ENCODE results near the gene CNTNAP2. TPM values are rescaled to one million over a fixed set of nuclear protein-coding genes. Genes with fewer than 3 reads are reported as not detected.

Gene CNTNAP2
- total RNA-seq, 2 experiments from 2014 or later = 0.28 TPM; not detected in 1

- BruUV-seq (replicated peaks) = no TSS peak
- no peak for DNase-seq (ENCODE audit: low spot score)
- H3K4me2 ChIP-seq (ENCODE audit: low read length) = no peak overlapping the region
- no peaks in the 10 kb centered on the region for H3K79me2 ChIP-seq (ENCODE audit: insufficient read depth, low read depth, low read length)
- no peaks in the 10 kb centered on the region for H3K36me3 ChIP-seq (ENCODE audit: insufficient read depth, low read length)
- CTCF ChIA-PET (ENCODE audit: unreplicated experiment) = no interaction called here
- no peaks in the 10 kb centered on the region for H4K20me1 ChIP-seq (ENCODE audit: insufficient read depth, low read length)
- no peaks in the 10 kb centered on the region for H3K9me2 ChIP-seq (ENCODE audit: insufficient read depth, low read length)
- H3K4me3 ChIP-seq (ENCODE audit: low read depth, low read length, poor library complexity, severe bottlenecking) = no peak overlapping the region
- TF ChIP-seq EZH2phosphoT487 (IDR thresholded peaks at IDR 0.05; ENCODE audit: borderline replicate concordance, low read depth, low read length) (no peak), CTCF (conservative IDR thresholded peaks at IDR 0.05; ENCODE audit: low read length) (no peak)
- intact Hi-C loops (cut with micrococcal nuclease; ENCODE audit: unreplicated experiment) = no loop called here
- no peak overlapping the region for H2AFZ ChIP-seq (ENCODE audit: low read length)
- H3K4me1 ChIP-seq (ENCODE audit: insufficient read depth, low read length, poor library complexity, severe bottlenecking) = no peaks in the 10 kb centered on the region
- no peaks in the 10 kb centered on the region for H3K9me3 ChIP-seq (ENCODE audit: low read length)
- POLR2A ChIA-PET = interaction anchor here (0.7 kb wide), 1 partner anchor 48 kb away, joined by 3 read pairs; no protein-coding TSS in a partner anchor
- no peak overlapping the region for H3K27ac ChIP-seq (ENCODE audit: low read depth, low read length, poor library complexity, severe bottlenecking)
Observed at GRCh38 chr7:147803151-147803550, 1686.5 kb downstream of the CNTNAP2 start.

- intact Hi-C loops (cut with micrococcal nuclease; ENCODE audit: unreplicated experiment) = no loop called here
- CTCF ChIA-PET (ENCODE audit: unreplicated experiment) = no interaction called here
- no peaks in the 10 kb centered on the region for H3K4me1 ChIP-seq (ENCODE audit: insufficient read depth, low read length, poor library complexity, severe bottlenecking)
Observed at GRCh38 chr7:147803606-147804005, 1687.0 kb downstream of the CNTNAP2 start.

More at GRCh38 chr7:147803606-147804005, 1687.0 kb downstream of the CNTNAP2 start:
- no peak overlapping the region for H3K4me2 ChIP-seq (ENCODE audit: low read length)
- TF ChIP-seq CTCF (conservative IDR thresholded peaks at IDR 0.05; ENCODE audit: low read length) (no peak), EZH2phosphoT487 (IDR thresholded peaks at IDR 0.05; ENCODE audit: borderline replicate concordance, low read depth, low read length) (no peak)
- no peak overlapping the region for H2AFZ ChIP-seq (ENCODE audit: low read length)
- POLR2A ChIA-PET = interaction anchor here (0.7 kb wide), 1 partner anchor 48 kb away, joined by 3 read pairs; no protein-coding TSS in a partner anchor
- H3K9me3 ChIP-seq (ENCODE audit: low read length) = no peaks in the 10 kb centered on the region
- no peaks in the 10 kb centered on the region for H4K20me1 ChIP-seq (ENCODE audit: insufficient read depth, low read length)
- H3K27ac ChIP-seq (ENCODE audit: low read depth, low read length, poor library complexity, severe bottlenecking) = no peak overlapping the region
- DNase-seq (ENCODE audit: low spot score) = no peak
- no TSS peak for BruUV-seq (replicated peaks)
- no peaks in the 10 kb centered on the region for H3K79me2 ChIP-seq (ENCODE audit: insufficient read depth, low read depth, low read length)
- no peaks in the 10 kb centered on the region for H3K36me3 ChIP-seq (ENCODE audit: insufficient read depth, low read length)
- H3K4me3 ChIP-seq (ENCODE audit: low read depth, low read length, poor library complexity, severe bottlenecking) = no peak overlapping the region
- H3K9me2 ChIP-seq (ENCODE audit: insufficient read depth, low read length) = no peaks in the 10 kb centered on the region
